ENCODE results near the gene IGFBP6.
A peak's percentile ranks its signal among the peaks of the same experiment; 100 is the strongest.

Gene IGFBP6

GRCh38 chr12:53076461-53076860, 21.0 kb upstream of the IGFBP6 start (continued):
- no peak for TF ChIP-seq ZSCAN30 (tag by site-specific recombination; IDR thresholded peaks at IDR 0.05)
- TF ChIP-seq ZNF239 (tag by site-specific recombination; IDR thresholded peaks at IDR 0.05), result no peak
- no peak for TF ChIP-seq ZNF791 (tag by site-specific recombination; IDR thresholded peaks at IDR 0.05)
- no peak for TF ChIP-seq ZNF596 (tag by site-specific recombination; IDR thresholded peaks at IDR 0.05)
- TF ChIP-seq ZBTB6 (tag by site-specific recombination; IDR thresholded peaks at IDR 0.05), result no peak
- no peak for TF ChIP-seq ZNF571 (tag by site-specific recombination; IDR thresholded peaks at IDR 0.05)
- no peak for TF ChIP-seq ZNF391 (tag by site-specific recombination; IDR thresholded peaks at IDR 0.05; ENCODE audit: borderline replicate concordance, low read depth)
- no peak for TF ChIP-seq YY2 (tag by site-specific recombination; IDR thresholded peaks at IDR 0.05)

- ChIA-PET CTCF (interaction anchor here (1.4 to 7.0 kb wide), 2 partner anchors 12 to 26 kb away, joined by 6 to 78 read pairs; partner anchors contain the start of gene SOAT2), POLR2A (no interaction called here)
- Histone ChIP-seq H3K27ac (ENCODE audit: extremely low read depth, low read depth, low read length) (no peak overlapping the region), H3K4me3 (ENCODE audit: low read depth, low read length) (no peak overlapping the region), H3K4me1 (ENCODE audit: control insufficient read depth, insufficient read depth, low read length) (peaks cover 4% of the 10 kb centered on the region; the same call in 1 of the 2 replicates), H3K9me3 (ENCODE audit: control insufficient read depth, insufficient read depth, low read depth, low read length) (no peaks in the 10 kb centered on the region), H3K36me3 (ENCODE audit: control insufficient read depth in 2 of 2, insufficient read depth in 1 of 2, low read length in 2 of 2) (peaks cover 0 to 43% of the 10 kb centered on the region in 2 experiments; a peak in 2 of 3 replicates)
- TF ChIP-seq ZNF423 (tag by site-specific recombination; IDR thresholded peaks at IDR 0.05) (no peak), ZNF292 (tag by site-specific recombination; IDR thresholded peaks at IDR 0.05; ENCODE audit: borderline replicate concordance, low read depth) (no peak)
These were observed 20.4 kb upstream of the IGFBP6 start for GRCh38 chr12:53077030-53077429.

- Histone ChIP-seq H3K27ac (ENCODE audit: extremely low read depth, low read depth, low read length) (peak overlapping the region; percentile 85), H3K4me1 (ENCODE audit: control insufficient read depth, insufficient read depth, low read length) (peaks cover 2% of the 10 kb centered on the region; the same call in 1 of the 2 replicates), H3K36me3 (ENCODE audit: control insufficient read depth in 2 of 2, insufficient read depth in 1 of 2, low read length in 2 of 2) (peaks cover 0 to 37% of the 10 kb centered on the region in 2 experiments; a peak in 2 of 3 replicates), H3K9me3 (ENCODE audit: control insufficient read depth, insufficient read depth, low read depth, low read length) (no peaks in the 10 kb centered on the region), H3K4me3 (ENCODE audit: low read depth, low read length) (peak overlapping the region; percentile 51)
- ChIA-PET CTCF (interaction anchor here (0.6 to 7.0 kb wide), 5 partner anchors 13 to 133 kb away, joined by 3 to 78 read pairs (median 4); partner anchors contain the start of gene IGFBP6), POLR2A (interaction anchor here (0.5 to 2.4 kb wide), 33 partner anchors 8 to 422 kb away, joined by 3 to 18 read pairs (median 5); partner anchors contain the start of genes AAAS, CSAD, EIF4B and ESPL1)
- TF ChIP-seq ZBTB44 (tag by site-specific recombination; IDR thresholded peaks at IDR 0.05) (no peak), MZF1 (tag by site-specific recombination; IDR thresholded peaks at IDR 0.05; ENCODE audit: borderline replicate concordance) (no peak), ZNF335 (tag by site-specific recombination; conservative IDR thresholded peaks at IDR 0.05) (no peak; the same call in none of the 2 replicates), ZNF626 (tag by site-specific recombination; IDR thresholded peaks at IDR 0.05) (no peak), ZNF174 (tag by site-specific recombination; IDR thresholded peaks at IDR 0.05) (no peak), BCL11A (tag by site-specific recombination; IDR thresholded peaks at IDR 0.05; ENCODE audit: low read depth) (no peak), ZNF692 (tag by site-specific recombination; IDR thresholded peaks at IDR 0.05) (peak; percentile 35; the same call in 1 of the 2 replicates), MYNN (tag by site-specific recombination; IDR thresholded peaks at IDR 0.05; ENCODE audit: borderline replicate concordance) (peak; percentile 49; the same call in 1 of the 2 replicates), SCRT1 (tag by site-specific recombination; IDR thresholded peaks at IDR 0.05; ENCODE audit: borderline replicate concordance) (peak; percentile 79), ZNF776 (tag by site-specific recombination; IDR thresholded peaks at IDR 0.05; ENCODE audit: borderline replicate concordance) (no peak), ZBTB20 (tag by site-specific recombination; IDR thresholded peaks at IDR 0.05) (peak; percentile 63; the same call in 1 of the 2 replicates), ZNF324 (tag by site-specific recombination; IDR thresholded peaks at IDR 0.05) (0 out of 2 replicates have a peak, but pooled peaks have one; percentile 35), ZNF366 (tag by site-specific recombination; conservative IDR thresholded peaks at IDR 0.05) (no peak), ZNF561 (tag by site-specific recombination; IDR thresholded peaks at IDR 0.05; ENCODE audit: borderline replicate concordance) (0 out of 2 replicates have a peak, but pooled peaks have one; percentile 16), ZNF449 (tag by site-specific recombination; IDR thresholded peaks at IDR 0.05) (0 out of 2 replicates have a peak, but pooled peaks have one; percentile 45), ZBTB1 (tag by site-specific recombination; IDR thresholded peaks at IDR 0.05) (no peak), ZNF24 (tag by site-specific recombination; IDR thresholded peaks at IDR 0.05) (peak; percentile 64; the same call in 1 of the 2 replicates)
These were observed 18.8 kb upstream of the IGFBP6 start for GRCh38 chr12:53078425-53079225.

All from HEK293 (cell line).